Middle frontal gyrus (tissue), 1 donor: ENCODE results near the gene HEMGN.
"Not testable (repeated sequence)": the region's sequence is repeated elsewhere in the genome, so short reads cannot be mapped to it uniquely, and the experiment has no call there.

Experiments used
- DNase-seq: peaks from one replicate; pipeline ENCODE4 v3.0.0-alpha.2; 2015; ENCODE audit warnings: low spot score; ENCODE audit errors: extremely low spot score

The HEMGN gene

DNA sequence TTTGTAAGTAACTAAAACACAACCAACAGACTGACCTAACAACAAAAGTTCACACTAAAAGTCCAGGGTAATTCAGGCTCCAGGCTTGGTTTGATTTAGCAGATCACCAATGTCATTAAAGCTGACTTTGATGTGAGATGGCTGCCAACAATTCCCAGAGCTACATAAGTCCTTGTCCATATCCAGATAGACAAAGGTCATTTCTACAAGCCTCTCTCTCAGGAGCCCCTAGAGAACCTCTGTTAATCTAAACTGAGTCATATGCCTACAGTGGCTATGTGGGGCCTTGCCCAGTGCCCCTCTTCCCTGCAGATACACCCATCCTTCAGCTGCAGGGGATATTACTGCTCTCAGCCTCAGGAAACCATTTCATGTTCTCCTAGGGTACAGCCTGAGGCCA lies 26.9 kb upstream of the HEMGN start:
- DNase-seq, result no peak

- no peak for DNase-seq
Observed at GRCh38 chr9:97963232-97963631, 25.3 kb upstream of the HEMGN start.

DNA sequence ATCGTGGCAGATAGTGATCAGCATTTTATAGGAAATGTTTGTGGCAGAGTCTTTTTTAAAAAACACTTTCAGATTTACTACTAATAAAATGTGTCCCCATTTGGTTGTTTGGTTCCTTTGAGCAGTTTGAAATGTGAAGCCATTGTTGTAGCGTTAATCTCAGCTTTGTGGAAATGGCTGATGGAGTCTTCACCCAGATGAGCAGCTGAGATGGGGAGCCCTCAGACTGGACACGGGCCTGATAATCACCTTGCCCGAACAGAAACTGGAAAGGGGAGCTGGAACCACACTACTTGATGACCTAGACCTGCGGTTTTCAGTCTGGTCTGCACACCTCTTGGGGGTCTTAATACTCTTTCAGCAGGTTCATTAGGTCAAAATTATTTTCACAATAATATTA lies 24.6 kb upstream of the HEMGN start:
- DNase-seq, result no peak

GRCh38 chr9:97962136-97962535 lies 24.2 kb upstream of the HEMGN start:
- DNase-seq, result no peak

DNA sequence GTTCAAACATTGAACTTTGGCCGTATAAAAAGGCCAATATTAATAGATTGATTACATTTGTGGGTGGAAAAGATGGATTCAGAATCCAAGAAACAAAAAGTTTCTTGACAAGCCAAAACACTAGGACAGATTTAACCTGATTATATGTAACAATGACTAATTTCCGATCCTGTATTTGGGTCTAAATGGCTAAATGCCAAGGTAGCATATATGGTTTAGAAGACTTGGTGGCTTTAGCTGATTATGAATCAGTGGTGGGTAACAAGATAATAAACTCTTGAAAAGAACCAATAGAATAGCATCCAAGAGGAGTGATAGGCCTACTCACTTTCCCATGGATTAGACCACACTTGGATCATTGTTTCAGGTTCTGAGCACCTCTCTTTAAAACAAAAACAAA lies 23.4 kb upstream of the HEMGN start:
- DNase-seq, result no peak

DNA sequence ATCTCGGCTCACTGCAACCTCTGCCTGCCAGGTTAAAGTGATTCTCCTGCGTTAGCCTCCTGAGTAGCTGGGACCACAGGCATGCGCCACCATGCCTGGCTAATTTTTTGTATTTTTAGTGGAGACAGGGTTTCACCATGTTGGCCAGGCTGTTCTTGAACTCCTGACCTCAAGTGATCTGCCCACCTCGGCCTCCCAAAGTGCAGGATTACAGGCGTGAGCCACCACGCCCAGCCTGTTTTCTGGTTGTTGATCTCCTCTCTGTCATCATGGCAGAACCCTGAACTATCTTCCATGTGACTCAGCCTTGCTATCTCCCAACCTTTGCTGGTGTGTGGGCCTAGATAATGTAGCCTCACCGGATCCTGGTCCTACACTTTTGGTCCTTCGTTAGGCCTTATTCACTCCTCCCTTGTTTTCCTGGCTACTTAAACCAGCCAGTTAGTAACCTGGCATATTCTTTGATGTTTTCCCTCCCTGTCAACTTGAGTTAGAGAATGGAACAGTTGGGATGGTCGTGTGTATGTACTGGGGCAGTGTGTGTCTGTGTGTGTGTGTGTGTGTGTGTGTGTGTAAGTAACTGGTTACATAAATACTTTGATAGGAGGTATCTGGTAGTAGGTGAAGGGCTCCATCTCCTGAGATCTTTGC lies 22.8 kb upstream of the HEMGN start:
- not testable (repeated sequence) for DNase-seq

GRCh38 chr9:97959585-97959984 lies 21.6 kb upstream of the HEMGN start:
- no peak for DNase-seq

- DNase-seq, result no peak
Observed at GRCh38 chr9:97958812-97959511, 21.0 kb upstream of the HEMGN start.

DNA sequence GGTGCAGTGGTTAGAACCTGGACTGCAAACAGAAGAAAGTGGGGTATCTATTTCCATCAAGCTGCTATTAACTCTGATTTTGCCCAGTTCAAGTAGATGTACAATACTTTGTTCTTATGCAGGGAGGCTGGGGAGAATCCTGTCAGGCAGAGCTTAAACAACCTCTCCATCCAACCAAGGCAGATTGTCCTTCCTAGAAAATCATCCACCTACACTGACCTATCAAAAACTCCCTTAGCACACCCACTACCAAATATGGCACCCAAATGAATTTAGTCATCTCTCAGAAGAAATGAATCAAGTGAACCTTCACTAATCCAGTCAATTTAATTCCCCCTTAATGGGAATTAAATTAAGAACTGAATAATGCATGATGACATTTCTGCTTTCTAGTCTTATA lies 18.4 kb upstream of the HEMGN start:
- no peak for DNase-seq

- DNase-seq, result no peak
Observed at GRCh38 chr9:97954550-97954989, 16.6 kb upstream of the HEMGN start.

DNA sequence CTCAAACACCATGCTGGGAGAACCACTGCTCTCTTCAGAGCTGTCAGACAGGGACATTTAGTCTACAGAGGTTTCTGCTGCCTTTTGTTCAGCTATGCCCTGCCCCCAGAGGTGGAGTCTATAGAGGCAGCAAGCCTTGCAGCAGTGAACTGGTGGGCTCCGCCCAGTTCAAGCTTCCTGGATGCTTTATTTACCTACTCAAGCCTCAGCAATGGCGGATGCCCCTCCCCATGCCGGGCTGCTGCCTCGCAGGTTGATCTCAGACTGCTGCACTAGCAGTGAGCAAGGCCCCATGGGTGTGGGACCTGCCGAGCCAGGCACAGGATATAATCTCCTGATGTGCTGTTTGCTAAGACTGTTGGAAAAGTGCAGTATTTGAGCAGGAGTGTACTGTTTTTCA lies 12.9 kb upstream of the HEMGN start:
- DNase-seq, result not testable (repeated sequence)

- not testable (repeated sequence) for DNase-seq
Observed at GRCh38 chr9:97947094-97947493, 9.1 kb upstream of the HEMGN start.

- DNase-seq, result not testable (repeated sequence)
Observed at GRCh38 chr9:97945470-97945869, 7.5 kb upstream of the HEMGN start.

- no peak for DNase-seq
Observed at GRCh38 chr9:97944612-97945011, 6.6 kb upstream of the HEMGN start.

- no peak for DNase-seq
Observed at GRCh38 chr9:97943308-97943855, 5.4 kb upstream of the HEMGN start.

DNA sequence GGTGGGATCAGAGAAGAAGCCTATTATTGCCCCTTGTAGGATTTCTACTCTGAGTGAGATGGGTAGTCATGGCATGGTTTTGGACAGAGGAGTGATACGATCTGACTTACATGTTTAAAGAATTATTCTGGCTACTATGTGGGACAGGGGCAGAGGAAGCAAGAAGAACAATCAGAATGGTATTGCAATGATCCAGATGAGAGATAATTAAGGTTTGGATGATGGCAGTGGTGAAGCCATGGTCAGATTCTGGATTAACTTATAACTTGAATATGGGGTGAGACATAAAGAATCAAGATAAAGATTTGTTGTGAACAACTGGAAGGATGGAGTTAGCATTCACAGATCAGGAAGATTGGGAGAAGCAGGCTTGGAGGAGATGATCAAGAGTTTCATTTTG lies 3.4 kb upstream of the HEMGN start:
- no peak for DNase-seq

DNA sequence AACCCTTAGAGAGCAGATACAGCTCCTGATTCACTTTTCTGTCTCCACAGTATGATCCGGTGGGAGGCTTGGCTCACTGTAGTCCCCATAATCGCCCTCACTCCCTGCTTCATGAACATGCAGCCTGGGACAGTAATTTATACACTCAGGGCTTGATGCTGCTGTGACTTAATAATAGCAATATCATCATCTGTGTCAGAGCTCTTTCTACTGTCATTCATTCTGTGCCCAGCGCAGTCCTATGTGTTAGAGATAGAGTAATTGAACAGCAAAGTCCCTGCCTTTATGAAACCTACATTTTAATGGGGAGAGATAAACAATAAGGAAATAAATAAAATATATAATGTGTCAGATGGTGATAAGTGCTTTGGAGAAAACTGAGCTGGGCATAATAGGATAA lies 2.8 kb upstream of the HEMGN start:
- DNase-seq, result no peak

GRCh38 chr9:97940233-97940632 lies 2.3 kb upstream of the HEMGN start:
- no peak for DNase-seq

- DNase-seq, result no peak
Observed at GRCh38 chr9:97936998-97937397, 974 bp downstream of the HEMGN start.

- no peak for DNase-seq
Observed at GRCh38 chr9:97935276-97935675, 2.7 kb downstream of the HEMGN start.

DNA sequence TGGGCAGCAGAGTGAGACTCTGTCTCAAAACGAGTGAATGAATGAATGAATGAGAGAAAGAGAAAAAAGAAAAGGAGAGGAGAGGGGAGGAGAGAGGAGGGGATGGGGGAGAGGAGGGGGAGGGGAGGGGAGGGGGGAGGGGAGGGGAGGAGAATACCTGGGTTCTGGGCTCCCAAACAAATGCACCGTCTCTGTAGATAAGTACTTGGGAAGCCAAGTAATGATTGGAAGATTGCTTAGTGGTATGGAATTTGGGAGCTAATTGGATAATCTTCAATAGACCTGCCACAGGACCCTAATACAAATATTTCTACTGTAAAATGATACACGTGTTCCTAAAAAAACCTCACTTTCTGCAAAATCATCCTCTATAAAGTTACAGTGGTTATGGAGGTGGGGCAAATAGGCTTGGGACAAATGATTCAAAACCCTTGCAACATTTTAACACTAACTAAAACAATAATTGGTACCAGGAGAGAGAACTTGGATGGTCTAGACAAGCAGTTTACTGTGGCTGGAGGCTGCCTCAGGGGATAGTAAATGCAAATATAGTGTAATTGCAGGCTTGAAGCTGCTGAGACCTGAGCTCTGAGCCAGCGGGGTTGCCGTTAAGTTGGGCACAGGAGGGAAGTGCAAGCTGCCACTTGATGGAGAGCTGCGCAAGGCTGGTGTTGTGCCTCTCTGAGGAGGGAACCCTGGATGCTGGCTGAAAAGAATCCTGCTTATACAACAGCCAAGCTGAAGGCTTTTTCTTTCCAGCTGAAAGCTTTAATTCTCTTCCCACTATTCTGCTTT lies 3.5 kb downstream of the HEMGN start:
- no peak for DNase-seq
